Retina (tissue), 1 donor: ENCODE measurements around the gene CDH13.

Experiments used
- DNase-seq: peaks from one replicate; pipeline ENCODE4 v3.0.0-alpha.2; 2016

Gene CDH13

GRCh38 chr16:83835586-83836566 is 1209.1 kb downstream of the CDH13 start:
- no peak for DNase-seq

GRCh38 chr16:83837566-83837965 is 1210.8 kb downstream of the CDH13 start:
- no peak for DNase-seq

GRCh38 chr16:83838151-83838550 is 1211.4 kb downstream of the CDH13 start:
- DNase-seq, result no peak

GRCh38 chr16:83839561-83839960 is 1212.8 kb downstream of the CDH13 start:
- DNase-seq, result no peak

- no peak for DNase-seq
These were observed 1213.4 kb downstream of the CDH13 start for GRCh38 chr16:83840060-83840617.

- no peak for DNase-seq
These were observed 1215.5 kb downstream of the CDH13 start for GRCh38 chr16:83842291-83842690.

- DNase-seq, result no peak
These were observed 1216.2 kb downstream of the CDH13 start for GRCh38 chr16:83842756-83843507.

GRCh38 chr16:83843657-83844056 is 1216.9 kb downstream of the CDH13 start:
- DNase-seq, result no peak

GRCh38 chr16:83845263-83845662 is 1218.5 kb downstream of the CDH13 start:
- DNase-seq, result no peak

GRCh38 chr16:83847371-83848225 is 1220.8 kb downstream of the CDH13 start:
- DNase-seq, result no peak

GRCh38 chr16:83849421-83849820 is 1222.7 kb downstream of the CDH13 start:
- DNase-seq, result no peak
